Measurements from ENCODE around the gene PTPN9.

Gene PTPN9

GRCh38 chr15:75538376-75538775 is 40.7 kb downstream of the PTPN9 start:
- no peak for TF ChIP-seq FOXM1 (IDR thresholded peaks at IDR 0.05; ENCODE audit: borderline replicate concordance, low read depth)
- no peak for TF ChIP-seq CREB1 (IDR thresholded peaks at IDR 0.05; ENCODE audit: low read depth)
- no peak for TF ChIP-seq TCF12 (IDR thresholded peaks at IDR 0.05; ENCODE audit: low read depth)
- TF ChIP-seq ZBTB7A (IDR thresholded peaks at IDR 0.05; ENCODE audit: low read depth) = no peak
- TF ChIP-seq REST (IDR thresholded peaks at IDR 0.05; ENCODE audit: low read depth) = no peak

GRCh38 chr15:75533945-75534344 is 45.2 kb downstream of the PTPN9 start:
- no peak for TF ChIP-seq TEAD4 (IDR thresholded peaks at IDR 0.05)
- TF ChIP-seq TAF1 (IDR thresholded peaks at IDR 0.05; ENCODE audit: low read depth) = no peak
- TF ChIP-seq ZBTB7A (IDR thresholded peaks at IDR 0.05; ENCODE audit: low read depth) = no peak
- TF ChIP-seq REST (IDR thresholded peaks at IDR 0.05; ENCODE audit: low read depth) = no peak
- no peak for TF ChIP-seq TCF12 (IDR thresholded peaks at IDR 0.05; ENCODE audit: low read depth)
- no peak for TF ChIP-seq RAD21 (IDR thresholded peaks at IDR 0.05; ENCODE audit: low read depth)
- no peak for TF ChIP-seq FOXM1 (IDR thresholded peaks at IDR 0.05; ENCODE audit: borderline replicate concordance, low read depth)
- no peak for TF ChIP-seq YY1 (IDR thresholded peaks at IDR 0.05; ENCODE audit: low read depth)
- no peak for TF ChIP-seq NFIC (IDR thresholded peaks at IDR 0.05)
- TF ChIP-seq EP300 (IDR thresholded peaks at IDR 0.05; ENCODE audit: borderline replicate concordance) = no peak
- TF ChIP-seq EGR1 (IDR thresholded peaks at IDR 0.05) = no peak
- TF ChIP-seq CEBPB (IDR thresholded peaks at IDR 0.05) = no peak
- TF ChIP-seq USF1 (IDR thresholded peaks at IDR 0.05) = no peak
- TF ChIP-seq CREB1 (IDR thresholded peaks at IDR 0.05; ENCODE audit: low read depth) = no peak
- TF ChIP-seq MAX (IDR thresholded peaks at IDR 0.05) = no peak

GRCh38 chr15:75532413-75533250 is 46.5 kb downstream of the PTPN9 start:
- no peak for TF ChIP-seq TAF1 (IDR thresholded peaks at IDR 0.05; ENCODE audit: low read depth)
- peak; percentile 30; the same call in 1 of the 2 replicates for TF ChIP-seq RAD21 (IDR thresholded peaks at IDR 0.05; ENCODE audit: low read depth)
- peak; percentile 71 for TF ChIP-seq NFIC (IDR thresholded peaks at IDR 0.05)
- no peak for TF ChIP-seq ZBTB7A (IDR thresholded peaks at IDR 0.05; ENCODE audit: low read depth)
- TF ChIP-seq USF1 (IDR thresholded peaks at IDR 0.05) = no peak

- TF ChIP-seq TEAD4 (IDR thresholded peaks at IDR 0.05) (no peak), MAX (IDR thresholded peaks at IDR 0.05) (no peak), USF1 (IDR thresholded peaks at IDR 0.05) (no peak), ZBTB7A (IDR thresholded peaks at IDR 0.05; ENCODE audit: low read depth) (no peak), FOXM1 (IDR thresholded peaks at IDR 0.05; ENCODE audit: borderline replicate concordance, low read depth) (no peak), CREB1 (IDR thresholded peaks at IDR 0.05; ENCODE audit: low read depth) (no peak), NFIC (IDR thresholded peaks at IDR 0.05) (no peak), EGR1 (IDR thresholded peaks at IDR 0.05) (no peak), REST (IDR thresholded peaks at IDR 0.05; ENCODE audit: low read depth) (no peak), TCF12 (IDR thresholded peaks at IDR 0.05; ENCODE audit: low read depth) (no peak), RAD21 (IDR thresholded peaks at IDR 0.05; ENCODE audit: low read depth) (no peak), YY1 (IDR thresholded peaks at IDR 0.05; ENCODE audit: low read depth) (no peak), TAF1 (IDR thresholded peaks at IDR 0.05; ENCODE audit: low read depth) (no peak), EP300 (IDR thresholded peaks at IDR 0.05; ENCODE audit: borderline replicate concordance) (no peak), CEBPB (IDR thresholded peaks at IDR 0.05) (no peak)
These were observed 48.1 kb downstream of the PTPN9 start for GRCh38 chr15:75531041-75531450.
